ENCODE results near the gene ARGLU1. TPM values are rescaled to one million over a fixed set of nuclear protein-coding genes. Genes with fewer than 3 reads are reported as not detected.
A peak's percentile ranks its signal among the peaks of the same experiment; 100 is the strongest.

Gene ARGLU1
- total RNA-seq, 1 donor from 2014 or later, result 122 TPM

DNA sequence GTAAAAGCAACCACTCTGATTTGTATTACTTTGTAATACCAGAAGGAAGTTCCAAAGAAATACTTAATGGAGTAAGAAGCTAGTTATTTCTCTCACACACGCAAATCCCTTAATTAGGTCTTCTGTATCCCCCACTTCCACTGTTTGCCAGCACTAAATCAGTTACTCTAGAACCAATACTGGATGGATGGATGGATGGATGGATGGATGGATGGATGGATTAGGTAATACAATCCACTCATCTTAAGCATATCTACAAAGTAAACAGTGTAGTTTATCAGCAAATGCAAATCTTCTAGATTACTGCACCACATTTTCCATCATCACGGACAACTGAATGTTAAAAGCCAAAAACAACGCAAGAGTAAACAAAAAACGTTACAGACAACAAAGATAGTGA, 27.3 kb downstream of the ARGLU1 start:
- H3K27me3 ChIP-seq, result no peaks in the 10 kb centered on the region
- no peaks in the 10 kb centered on the region for H3K9me3 ChIP-seq
- intact Hi-C loops (cut with DNase I), result no loop called here
- no peak for ATAC-seq
- H3K4me1 ChIP-seq, result peaks cover 7% of the 10 kb centered on the region
- H3K27ac ChIP-seq, result no peak overlapping the region
- DNase-seq, result no peak
- no peak overlapping the region for H3K4me3 ChIP-seq
- TF ChIP-seq, protein P1, sequence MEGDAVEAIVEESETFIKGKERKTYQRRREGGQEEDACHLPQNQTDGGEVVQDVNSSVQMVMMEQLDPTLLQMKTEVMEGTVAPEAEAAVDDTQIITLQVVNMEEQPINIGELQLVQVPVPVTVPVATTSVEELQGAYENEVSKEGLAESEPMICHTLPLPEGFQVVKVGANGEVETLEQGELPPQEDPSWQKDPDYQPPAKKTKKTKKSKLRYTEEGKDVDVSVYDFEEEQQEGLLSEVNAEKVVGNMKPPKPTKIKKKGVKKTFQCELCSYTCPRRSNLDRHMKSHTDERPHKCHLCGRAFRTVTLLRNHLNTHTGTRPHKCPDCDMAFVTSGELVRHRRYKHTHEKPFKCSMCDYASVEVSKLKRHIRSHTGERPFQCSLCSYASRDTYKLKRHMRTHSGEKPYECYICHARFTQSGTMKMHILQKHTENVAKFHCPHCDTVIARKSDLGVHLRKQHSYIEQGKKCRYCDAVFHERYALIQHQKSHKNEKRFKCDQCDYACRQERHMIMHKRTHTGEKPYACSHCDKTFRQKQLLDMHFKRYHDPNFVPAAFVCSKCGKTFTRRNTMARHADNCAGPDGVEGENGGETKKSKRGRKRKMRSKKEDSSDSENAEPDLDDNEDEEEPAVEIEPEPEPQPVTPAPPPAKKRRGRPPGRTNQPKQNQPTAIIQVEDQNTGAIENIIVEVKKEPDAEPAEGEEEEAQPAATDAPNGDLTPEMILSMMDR (IDR thresholded peaks at IDR 0.05), result no peak
- H3K36me3 ChIP-seq, result peaks cover 34% of the 10 kb centered on the region

DNA sequence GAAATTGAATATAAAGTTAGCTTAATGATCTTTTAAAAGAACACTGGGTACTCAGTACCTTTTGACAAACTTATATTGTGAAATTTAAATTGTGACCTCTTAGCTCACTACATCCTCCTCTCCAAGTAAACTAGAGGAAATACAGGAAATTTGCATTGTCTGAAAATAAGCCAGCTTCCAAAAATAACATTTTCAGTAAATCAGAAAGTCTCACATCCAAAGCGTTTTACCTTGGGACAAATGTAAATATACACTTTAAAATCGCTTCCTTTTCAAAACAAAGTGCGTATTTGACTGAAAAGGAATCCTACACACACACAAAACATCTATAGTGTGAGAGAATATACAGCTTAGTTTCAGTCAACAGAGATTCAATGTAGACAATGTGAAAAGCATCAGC, 30.4 kb downstream of the ARGLU1 start:
- no peak for ATAC-seq
- DNase-seq, result no peak
- intact Hi-C loops (cut with DNase I), result no loop called here
- Histone ChIP-seq H3K9me3 (no peaks in the 10 kb centered on the region), H3K27me3 (no peaks in the 10 kb centered on the region), H3K4me1 (peaks cover 10% of the 10 kb centered on the region), H3K36me3 (peaks cover 14% of the 10 kb centered on the region), H3K4me3 (no peak overlapping the region), H3K27ac (no peak overlapping the region)
- TF ChIP-seq, protein P1 (IDR thresholded peaks at IDR 0.05), result no peak

DNA sequence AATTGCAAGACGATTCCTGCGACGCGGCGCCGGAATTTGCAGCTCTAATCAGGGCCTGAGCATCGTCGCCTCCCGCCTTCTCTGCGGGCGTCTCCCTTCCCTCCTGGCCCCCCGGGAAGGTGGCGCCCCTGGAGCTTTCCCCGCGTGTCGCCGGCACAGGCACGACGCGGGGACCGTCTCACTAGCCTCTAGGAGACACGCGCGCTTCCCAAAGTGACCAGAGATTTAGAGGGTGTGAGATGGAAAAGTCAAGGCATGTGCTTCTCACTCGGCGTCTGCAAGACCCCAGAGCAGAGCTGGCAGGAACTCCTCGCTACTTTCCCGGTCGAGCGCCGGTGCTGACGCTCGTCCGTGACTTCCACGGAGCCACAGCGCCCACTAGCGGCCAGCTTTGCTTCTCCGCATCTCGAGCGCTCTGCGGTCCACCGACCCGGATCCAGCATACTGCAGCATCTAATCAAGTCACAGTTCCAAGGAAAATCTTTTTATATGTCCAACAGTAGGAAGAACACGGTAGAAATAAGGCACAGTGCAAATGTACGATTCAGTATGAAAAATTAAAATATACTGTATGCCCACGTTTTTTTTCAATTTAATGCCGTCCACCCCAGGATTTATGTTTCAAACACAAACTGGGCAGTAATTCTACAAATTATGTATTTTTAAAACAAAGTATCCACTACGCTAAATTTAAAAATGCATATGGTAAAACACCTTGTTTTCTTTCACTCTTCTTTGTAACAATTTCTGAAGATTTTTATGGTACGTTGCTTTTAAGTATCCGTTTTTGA, 31.5 kb downstream of the ARGLU1 start:
- intact Hi-C loops (cut with DNase I), result no loop called here
- peaks cover 4% of the 10 kb centered on the region for H3K36me3 ChIP-seq
- H3K4me3 ChIP-seq, result peak overlapping the region; percentile 62
- peak; percentile 96 for DNase-seq
- peak; percentile 75 for ATAC-seq
- H3K27me3 ChIP-seq, result no peaks in the 10 kb centered on the region
- peaks cover 10% of the 10 kb centered on the region for H3K4me1 ChIP-seq
- TF ChIP-seq, protein P1 (IDR thresholded peaks at IDR 0.05), result peak; percentile 96
- H3K9me3 ChIP-seq, result no peaks in the 10 kb centered on the region
- H3K27ac ChIP-seq, result peak overlapping the region; percentile 39

DNA sequence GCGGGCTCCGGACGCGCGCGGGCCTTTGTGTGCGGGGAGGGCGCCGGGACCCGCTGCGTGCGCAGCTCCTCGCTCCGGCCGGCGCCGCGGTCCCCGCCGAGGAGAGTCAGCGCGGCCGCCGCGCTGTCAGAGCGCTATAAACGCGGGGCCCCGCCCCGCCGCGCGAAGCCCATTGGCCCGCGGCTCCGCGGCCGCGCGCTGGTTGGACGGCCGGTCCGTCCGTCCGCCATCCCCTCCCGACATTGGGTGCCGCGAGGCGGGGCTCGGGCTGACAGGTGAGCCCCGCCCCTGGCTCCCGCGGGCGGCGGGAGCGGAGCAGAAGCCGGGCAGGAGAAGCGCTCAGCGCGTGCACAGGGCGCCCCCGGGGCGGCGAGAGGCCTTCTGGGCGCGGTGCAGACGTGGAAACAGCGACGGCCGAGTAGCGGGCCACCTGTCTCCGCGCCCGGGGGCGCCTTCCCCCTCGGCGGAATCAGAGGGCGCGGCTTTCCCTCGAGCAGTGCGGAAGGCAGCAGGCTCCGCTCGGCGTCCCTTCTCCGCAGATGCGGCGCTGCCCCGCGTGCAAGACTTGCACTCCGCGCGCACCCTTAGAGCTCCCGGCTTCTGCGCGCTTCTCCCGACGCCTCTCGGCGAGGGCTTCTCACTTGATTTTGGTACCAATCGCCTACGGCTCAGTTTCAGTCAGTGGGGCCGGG, 32.2 kb downstream of the ARGLU1 start, which contains the start of gene EFNB2:
Gene EFNB2, minus strand, starts transcription at position 111 of the 692 bp plus-strand sequence. CDS start 698 bp downstream, outside the sequence.
- Histone ChIP-seq H3K27ac (peak within 1 kb of the TSS; percentile 85), H3K36me3 (no peaks in the 10 kb centered on the region), H3K9me3 (no peaks in the 10 kb centered on the region), H3K4me3 (peak within 1 kb of the TSS; percentile 62), H3K4me1 (peaks cover 10% of the 10 kb centered on the region), H3K27me3 (no peaks in the 10 kb centered on the region)
- TF ChIP-seq, protein P1 (IDR thresholded peaks at IDR 0.05), result no peak
- ATAC-seq, result peak; percentile 95
- intact Hi-C loops (cut with DNase I), result no loop called here
- DNase-seq, result peak; percentile 96

DNA sequence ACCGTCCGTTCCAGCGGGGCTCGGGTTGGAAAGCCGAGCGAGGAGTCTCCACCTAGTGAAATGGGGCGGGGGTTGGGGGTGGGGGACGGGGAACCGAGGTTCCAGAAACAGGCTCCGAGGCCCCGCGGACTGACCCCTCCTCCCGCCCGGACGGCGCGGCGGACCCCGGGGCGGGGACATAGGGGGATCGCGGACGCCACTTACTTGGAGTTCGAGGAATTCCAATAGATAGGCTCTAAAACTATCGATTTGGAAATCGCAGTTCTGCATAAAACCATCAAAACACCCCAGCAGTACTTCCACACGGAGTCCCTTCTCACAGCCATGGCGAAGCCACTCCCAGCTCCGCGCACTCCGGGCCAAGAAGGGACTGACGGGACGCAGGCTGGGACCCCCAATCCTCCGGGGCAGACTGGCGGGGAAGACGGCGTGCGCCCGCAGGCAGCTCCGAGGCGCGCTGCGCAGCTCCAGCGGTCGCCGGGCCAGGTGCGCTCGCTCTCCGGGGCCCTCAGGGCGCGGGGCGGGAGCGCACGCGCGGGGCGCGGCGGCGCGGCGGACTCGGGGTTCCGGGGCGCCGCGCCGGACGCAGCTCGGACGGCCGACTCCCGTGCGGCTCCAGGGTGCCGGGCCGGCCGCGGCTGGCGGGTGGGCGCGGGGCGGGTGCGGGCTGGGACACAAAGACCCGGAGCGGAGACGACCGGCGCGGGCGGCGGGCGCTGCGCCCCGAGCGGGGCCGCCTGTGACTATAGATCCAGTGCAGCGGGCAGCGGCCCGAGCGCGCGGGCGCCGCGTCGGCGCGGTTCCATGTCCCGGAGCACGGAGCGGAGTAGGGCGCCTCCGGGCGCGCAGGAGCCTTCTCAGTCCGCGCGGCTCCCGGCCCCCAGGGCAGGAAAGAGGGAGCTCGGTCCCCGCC, 33.0 kb downstream of the ARGLU1 start:
- Histone ChIP-seq H3K9me3 (no peaks in the 10 kb centered on the region), H3K4me3 (peak overlapping the region; percentile 62), H3K27me3 (no peaks in the 10 kb centered on the region), H3K36me3 (no peaks in the 10 kb centered on the region), H3K27ac (peak overlapping the region; percentile 85), H3K4me1 (peaks cover 10% of the 10 kb centered on the region)
- DNase-seq (peak; percentile 76), ATAC-seq (peak; percentile 18)
- intact Hi-C loops (cut with DNase I), result no loop called here
- TF ChIP-seq, protein P1 (IDR thresholded peaks at IDR 0.05), result no peak

Data from upper lobe of right lung (tissue), 1 donor.